Trophoblast cell (in vitro differentiated cells and primary cell): ENCODE measurements around the gene LSM12.

Source experiments
- DNase-seq, 2 donors: peaks; one replicate each; pipeline ENCODE4 v3.0.0-alpha.2; 2016
- H2AFZ ChIP-seq: 2 replicates; pipeline ENCODE4 v1.6.1; 2013; ENCODE audit warnings: low read length, moderate library complexity, mild to moderate bottlenecking; ENCODE audit not compliant: insufficient read depth, poor library complexity
- H2AK5ac ChIP-seq: 2 replicates; pipeline ENCODE4 v1.6.1; 2013; ENCODE audit warnings: mild to moderate bottlenecking, low read length
- H2BK120ac ChIP-seq: 2 replicates; pipeline ENCODE4 v1.6.1; 2013; ENCODE audit warnings: low read length, mild to moderate bottlenecking, moderate library complexity; ENCODE audit not compliant: insufficient read depth, poor library complexity
- H2BK12ac ChIP-seq: 2 replicates; pipeline ENCODE4 v1.6.1; 2013; ENCODE audit warnings: mild to moderate bottlenecking, low read length, moderate library complexity
- H2BK5ac ChIP-seq: 2 replicates; pipeline ENCODE4 v1.6.1; 2013; ENCODE audit warnings: low read length, low read depth, moderate library complexity, mild to moderate bottlenecking; ENCODE audit not compliant: poor library complexity
- H3K14ac ChIP-seq: 2 replicates; pipeline ENCODE4 v1.6.1; 2013; ENCODE audit warnings: mild to moderate bottlenecking, low read length
- H3K18ac ChIP-seq: 2 replicates; pipeline ENCODE4 v1.6.1; 2013; ENCODE audit warnings: mild to moderate bottlenecking, low read length
- H3K23ac ChIP-seq: 2 replicates; pipeline ENCODE4 v1.6.1; 2013; ENCODE audit warnings: low read length
- H3K27ac ChIP-seq: 2 replicates; pipeline ENCODE4 v1.5.1; 2013; ENCODE audit warnings: low read depth, mild to moderate bottlenecking, inconsistent platforms, low read length, moderate library complexity
- H3K27me3 ChIP-seq: 2 replicates; pipeline ENCODE4 v1.6.1; 2013; ENCODE audit warnings: inconsistent platforms, mild to moderate bottlenecking, low read length, moderate library complexity; ENCODE audit not compliant: insufficient read depth
- H3K36me3 ChIP-seq, 2 experiments: 1 replicate in 1 of 2; 2 replicates in 1 of 2; pipeline ENCODE4 v1.6.1; 2013; ENCODE audit warnings: low read length in 2 of 2, mild to moderate bottlenecking in 2 of 2, moderate library complexity in 1 of 2; ENCODE audit not compliant: insufficient read depth in 2 of 2, control insufficient read depth in 1 of 2
- H3K4ac ChIP-seq: 2 replicates; pipeline ENCODE4 v1.6.1; 2013; ENCODE audit warnings: low read depth, mild to moderate bottlenecking, low read length, moderate library complexity
- H3K4me1 ChIP-seq, 2 experiments: 1 replicate in 1 of 2; 2 replicates in 1 of 2; pipeline ENCODE4 v1.6.1; 2013; ENCODE audit warnings: low read length in 2 of 2, mild to moderate bottlenecking in 2 of 2, moderate library complexity in 1 of 2; ENCODE audit not compliant: insufficient read depth in 2 of 2, control insufficient read depth in 1 of 2
- H3K4me2 ChIP-seq: 2 replicates; pipeline ENCODE4 v1.6.1; 2013; ENCODE audit warnings: inconsistent platforms, mild to moderate bottlenecking, low read length, moderate library complexity
- H3K4me3 ChIP-seq: 2 replicates; pipeline ENCODE4 v1.5.1; 2013; ENCODE audit warnings: mild to moderate bottlenecking, low read depth, low read length, inconsistent platforms
- H3K79me1 ChIP-seq: one replicate; pipeline ENCODE4 v1.6.1; 2013; ENCODE audit warnings: low read length
- H3K79me2 ChIP-seq: 2 replicates; pipeline ENCODE4 v1.6.1; 2013; ENCODE audit warnings: low read length, mild to moderate bottlenecking; ENCODE audit not compliant: control insufficient read depth, insufficient read depth, poor library complexity
- H3K9ac ChIP-seq: 2 replicates; pipeline ENCODE4 v1.6.1; 2013; ENCODE audit warnings: mild to moderate bottlenecking, low read length
- H3K9me3 ChIP-seq: 2 replicates; pipeline ENCODE4 v1.6.1; 2013; ENCODE audit warnings: low read depth, mild to moderate bottlenecking, control low read depth, inconsistent platforms, low read length; ENCODE audit not compliant: insufficient read depth
- H4K12ac ChIP-seq: 2 replicates; pipeline ENCODE4 v1.6.1; 2013; ENCODE audit warnings: low read depth, mild to moderate bottlenecking, low read length, moderate library complexity
- H4K8ac ChIP-seq: 2 replicates; pipeline ENCODE4 v1.6.1; 2013; ENCODE audit warnings: low read depth, mild to moderate bottlenecking, low read length, moderate library complexity
- H4K91ac ChIP-seq: one replicate; pipeline ENCODE4 v1.6.1; 2013; ENCODE audit warnings: low read depth, mild to moderate bottlenecking, low read length, moderate library complexity
- WGBS: extraction: QIAGEN DNeasy Blood & Tissue Kit; methylation state at CpG from one replicate; pipeline ENCODE4 v1.1.7; 2013; ENCODE audit warnings: missing lambda C conversion rate; ENCODE audit not compliant: insufficient read length, insufficient coverage; ENCODE audit errors: extremely low coverage; 5-methylcytosine and 5-hydroxymethylcytosine counted together

The LSM12 gene

GRCh38 chr17:44063704-44064639 is 2.5 kb downstream of the LSM12 start:
- Histone ChIP-seq H3K9ac (no peak overlapping the region), H3K79me1 (peaks cover 9% of the 10 kb centered on the region), H3K18ac (no peak overlapping the region), H4K91ac (no peak overlapping the region), H3K79me2 (peaks cover 19% of the 10 kb centered on the region), H2BK120ac (no peak overlapping the region), H3K9me3 (no peaks in the 10 kb centered on the region), H3K4ac (peak overlapping the region; percentile 5), H2BK5ac (no peak overlapping the region), H3K27me3 (no peaks in the 10 kb centered on the region), H3K4me3 (no peak overlapping the region), H3K4me2 (no peak overlapping the region), H3K27ac (no peak overlapping the region), H2AFZ (no peak overlapping the region), H3K4me1 (peaks cover 0 to 1% of the 10 kb centered on the region in 2 experiments), H3K14ac (no peak overlapping the region), H4K8ac (no peak overlapping the region), H3K36me3 (peaks cover 10 to 18% of the 10 kb centered on the region in 2 experiments), H4K12ac (no peak overlapping the region), H2AK5ac (no peak overlapping the region), H3K23ac (no peak overlapping the region), H2BK12ac (no peak overlapping the region)
- WGBS, result no CpG with 5 or more reads among the region's 10 CpGs
- no peak for DNase-seq

DNA sequence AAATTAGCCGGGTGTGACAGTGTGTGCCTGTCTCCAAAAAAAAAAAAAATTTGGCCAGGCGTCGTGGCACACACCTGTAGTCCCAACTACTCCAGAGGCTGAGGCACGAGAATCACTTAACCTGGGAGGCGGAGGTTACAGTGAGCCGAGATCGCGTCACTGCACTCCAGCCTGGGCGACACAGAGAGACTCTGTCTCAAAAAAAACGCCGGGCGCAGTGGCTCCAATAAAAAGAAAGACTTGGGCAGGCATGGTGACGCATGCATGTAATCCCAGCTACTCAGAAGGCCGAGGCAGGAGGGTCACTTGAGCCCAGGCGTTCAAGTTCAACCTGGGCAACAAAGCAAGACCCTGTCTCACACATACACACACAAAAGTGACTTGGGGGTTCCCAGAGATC is 3.6 kb downstream of the LSM12 start:
- H3K4ac ChIP-seq, result peak overlapping the region; percentile 78

GRCh38 chr17:44061446-44061845 is 5.0 kb downstream of the LSM12 start:
- peaks cover 19 to 29% of the 10 kb centered on the region in 2 experiments for H3K36me3 ChIP-seq
- no peak overlapping the region for H3K18ac ChIP-seq
- no peak overlapping the region for H2BK120ac ChIP-seq
- peak; percentile 57 to 84 for DNase-seq
- H4K91ac ChIP-seq, result no peak overlapping the region
- H3K27ac ChIP-seq, result no peak overlapping the region
- no peak overlapping the region for H4K12ac ChIP-seq
- no peak overlapping the region for H2BK5ac ChIP-seq
- H3K4ac ChIP-seq, result no peak overlapping the region
- no peak overlapping the region for H2BK12ac ChIP-seq
- no peak overlapping the region for H3K4me2 ChIP-seq
- H3K9me3 ChIP-seq, result no peaks in the 10 kb centered on the region
- peaks cover 9% of the 10 kb centered on the region for H3K79me1 ChIP-seq
- no CpG with 5 or more reads among the region's 1 CpG for WGBS
- H3K27me3 ChIP-seq, result no peaks in the 10 kb centered on the region
- no peak overlapping the region for H4K8ac ChIP-seq
- H2AFZ ChIP-seq, result no peak overlapping the region
- no peak overlapping the region for H3K23ac ChIP-seq
- H3K4me1 ChIP-seq, result peaks cover 0 to 1% of the 10 kb centered on the region in 2 experiments
- no peak overlapping the region for H3K9ac ChIP-seq
- no peak overlapping the region for H2AK5ac ChIP-seq
- no peak overlapping the region for H3K14ac ChIP-seq
- H3K79me2 ChIP-seq, result peaks cover 21% of the 10 kb centered on the region
- no peak overlapping the region for H3K4me3 ChIP-seq

More for the DNA sequence above, 3.6 kb downstream of the LSM12 start:
- H2BK12ac ChIP-seq, result no peak overlapping the region
- no peak overlapping the region for H3K23ac ChIP-seq
- H3K18ac ChIP-seq, result no peak overlapping the region
- no peak overlapping the region for H2BK5ac ChIP-seq
- H4K91ac ChIP-seq, result no peak overlapping the region
- no peaks in the 10 kb centered on the region for H3K27me3 ChIP-seq
- no peak overlapping the region for H3K4me3 ChIP-seq
- no peaks in the 10 kb centered on the region for H3K9me3 ChIP-seq
- H3K14ac ChIP-seq, result no peak overlapping the region
- no peak overlapping the region for H2AFZ ChIP-seq
- no CpG with 5 or more reads among the region's 15 CpGs for WGBS
- H3K9ac ChIP-seq, result no peak overlapping the region
- peaks cover 14 to 25% of the 10 kb centered on the region in 2 experiments for H3K36me3 ChIP-seq
- H3K79me2 ChIP-seq, result peaks cover 21% of the 10 kb centered on the region
- no peak for DNase-seq
- H3K27ac ChIP-seq, result no peak overlapping the region
- H2BK120ac ChIP-seq, result no peak overlapping the region
- peaks cover 9% of the 10 kb centered on the region for H3K79me1 ChIP-seq
- H3K4me2 ChIP-seq, result no peak overlapping the region
- H3K4me1 ChIP-seq, result peaks cover 0 to 1% of the 10 kb centered on the region in 2 experiments
- no peak overlapping the region for H2AK5ac ChIP-seq
- H4K8ac ChIP-seq, result no peak overlapping the region
- H4K12ac ChIP-seq, result no peak overlapping the region

DNA sequence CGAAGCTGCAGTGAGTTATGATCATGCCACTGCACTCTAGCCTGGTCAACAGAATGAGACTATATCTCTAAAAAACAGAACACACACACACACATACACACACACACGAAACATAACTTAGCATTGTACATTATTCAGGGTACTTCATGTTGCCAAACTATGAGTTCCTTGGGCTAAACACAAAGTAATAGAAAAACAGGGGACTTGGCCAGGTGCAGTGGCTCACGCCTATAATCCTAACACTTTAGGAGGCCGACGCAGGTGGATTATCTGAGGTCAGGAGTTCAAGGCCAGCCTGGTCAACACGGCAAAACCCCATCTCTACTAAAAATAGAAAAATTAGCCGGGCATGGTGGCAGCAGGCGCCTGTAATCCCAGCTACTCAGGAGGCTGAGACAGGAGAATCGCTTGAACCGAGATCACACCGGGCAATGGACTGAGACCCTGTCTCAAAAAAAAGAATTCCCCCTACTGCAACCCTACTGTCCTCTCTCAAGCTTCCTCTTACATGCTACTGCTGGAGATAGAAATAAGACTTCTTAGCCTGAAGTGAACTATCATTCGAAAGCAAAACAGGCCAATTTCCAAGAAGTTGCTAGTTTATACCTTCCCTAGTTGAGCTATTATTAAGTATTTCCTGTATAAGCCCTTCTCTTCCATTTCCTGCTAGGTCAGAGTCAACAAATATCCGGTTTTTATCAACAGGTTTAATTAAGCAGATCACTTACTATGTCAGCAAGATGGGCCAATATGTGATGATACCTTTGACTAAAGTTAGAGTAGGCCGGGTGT is 7.2 kb downstream of the LSM12 start:
- Histone ChIP-seq H2BK5ac (no peak overlapping the region), H4K8ac (no peak overlapping the region), H3K4me3 (no peak overlapping the region), H3K4ac (peak overlapping the region; percentile 76), H3K18ac (no peak overlapping the region), H4K91ac (no peak overlapping the region), H4K12ac (no peak overlapping the region), H2BK120ac (no peak overlapping the region), H2AK5ac (no peak overlapping the region), H3K14ac (no peak overlapping the region), H3K36me3 (peaks cover 23 to 40% of the 10 kb centered on the region in 2 experiments), H2BK12ac (no peak overlapping the region), H3K9ac (no peak overlapping the region), H3K79me1 (no peaks in the 10 kb centered on the region), H3K4me1 (no peaks in the 10 kb centered on the region), H3K27ac (no peak overlapping the region), H3K27me3 (no peaks in the 10 kb centered on the region), H3K9me3 (no peaks in the 10 kb centered on the region), H3K23ac (no peak overlapping the region), H3K4me2 (no peak overlapping the region), H3K79me2 (peaks cover 7% of the 10 kb centered on the region), H2AFZ (no peak overlapping the region)
- no peak for DNase-seq
- WGBS, result no CpG with 5 or more reads among the region's 14 CpGs
